Measurements from ENCODE around the gene NIPBL. TPM values are rescaled to one million over a fixed set of nuclear protein-coding genes. Genes with fewer than 3 reads are reported as not detected.

Gene NIPBL
- total and polyA plus RNA-seq, 10 of the 15 experiments (the other 5 are each of a cell fraction or from before 2014, with no cell fraction given) = 10.4 to 50.4 (median 20.2) TPM

DNA sequence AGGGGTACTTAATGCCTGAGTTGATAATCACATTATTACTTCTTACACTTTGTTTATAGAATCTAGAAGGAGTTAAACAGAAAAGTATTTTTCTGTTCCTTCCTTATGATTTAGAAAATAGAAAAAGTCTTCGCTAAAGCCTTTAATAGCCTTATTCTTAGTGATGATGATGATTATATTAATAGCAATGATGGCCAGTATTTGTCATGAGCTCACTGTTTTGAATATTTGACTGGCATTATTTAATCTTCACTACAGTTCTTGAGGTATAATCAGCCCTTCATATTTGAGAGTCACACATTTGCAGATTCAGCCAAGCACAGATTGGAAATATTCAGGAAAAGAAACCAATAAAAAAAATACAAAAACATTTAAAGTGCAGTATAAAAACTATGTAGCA is 23.3 kb downstream of the NIPBL start:
- H4K20me1 ChIP-seq (ENCODE audit: control insufficient read depth, insufficient read depth) = no peaks in the 10 kb centered on the region
- ChIA-PET POLR2A (no interaction called here), RAD21 (ENCODE audit: unreplicated experiment) (interaction anchor here (1.1 kb wide), 1 partner anchor 18 kb away, joined by 3 read pairs; no protein-coding TSS in a partner anchor), SMC1A (ENCODE audit: uncharacterized antibody, unreplicated experiment) (interaction anchor here (0.5 to 1.0 kb wide), 2 partner anchors 20 to 138 kb away, joined by 3 to 5 read pairs; no protein-coding TSS in a partner anchor), CTCF (no interaction called here)
- no peak overlapping the region for H3K4me3 ChIP-seq
- H3K9ac ChIP-seq (ENCODE audit: control insufficient read depth, insufficient read depth, low read length) = no peak overlapping the region
- peaks cover 12% of the 10 kb centered on the region for H3K9me3 ChIP-seq (replicated peaks; ENCODE audit: control insufficient read depth, insufficient read depth, low read length)
- intact Hi-C loops (cut with micrococcal nuclease; ENCODE audit: unreplicated experiment) (no loop called here), in situ Hi-C loops (cut with MboI) (no loop called here)
- no peak for DNase-seq (ENCODE audit: low read depth, low spot score)
- no peak for TF ChIP-seq LARP7 (IDR thresholded peaks at IDR 0.05)
- TF ChIP-seq RAD51 (IDR thresholded peaks at IDR 0.05) = no peak
- no peak for TF ChIP-seq FOXK2 (IDR thresholded peaks at IDR 0.05)
- no peak for TF ChIP-seq NR2C1 (IDR thresholded peaks at IDR 0.05)
- no peak for TF ChIP-seq MYB (IDR thresholded peaks at IDR 0.05; ENCODE audit: borderline replicate concordance, low read depth, low read length)
- TF ChIP-seq HDAC6 (IDR thresholded peaks at IDR 0.05; ENCODE audit: unreplicated experiment) = no peak
- TF ChIP-seq, protein P1, sequence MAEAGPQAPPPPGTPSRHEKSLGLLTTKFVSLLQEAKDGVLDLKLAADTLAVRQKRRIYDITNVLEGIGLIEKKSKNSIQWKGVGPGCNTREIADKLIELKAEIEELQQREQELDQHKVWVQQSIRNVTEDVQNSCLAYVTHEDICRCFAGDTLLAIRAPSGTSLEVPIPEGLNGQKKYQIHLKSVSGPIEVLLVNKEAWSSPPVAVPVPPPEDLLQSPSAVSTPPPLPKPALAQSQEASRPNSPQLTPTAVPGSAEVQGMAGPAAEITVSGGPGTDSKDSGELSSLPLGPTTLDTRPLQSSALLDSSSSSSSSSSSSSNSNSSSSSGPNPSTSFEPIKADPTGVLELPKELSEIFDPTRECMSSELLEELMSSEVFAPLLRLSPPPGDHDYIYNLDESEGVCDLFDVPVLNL (IDR thresholded peaks at IDR 0.05; ENCODE audit: low read depth, low read length) = no peak
- no peak for TF ChIP-seq TBL1XR1 (IDR thresholded peaks at IDR 0.05; ENCODE audit: low read depth, low read length)
- TF ChIP-seq, protein P2, sequence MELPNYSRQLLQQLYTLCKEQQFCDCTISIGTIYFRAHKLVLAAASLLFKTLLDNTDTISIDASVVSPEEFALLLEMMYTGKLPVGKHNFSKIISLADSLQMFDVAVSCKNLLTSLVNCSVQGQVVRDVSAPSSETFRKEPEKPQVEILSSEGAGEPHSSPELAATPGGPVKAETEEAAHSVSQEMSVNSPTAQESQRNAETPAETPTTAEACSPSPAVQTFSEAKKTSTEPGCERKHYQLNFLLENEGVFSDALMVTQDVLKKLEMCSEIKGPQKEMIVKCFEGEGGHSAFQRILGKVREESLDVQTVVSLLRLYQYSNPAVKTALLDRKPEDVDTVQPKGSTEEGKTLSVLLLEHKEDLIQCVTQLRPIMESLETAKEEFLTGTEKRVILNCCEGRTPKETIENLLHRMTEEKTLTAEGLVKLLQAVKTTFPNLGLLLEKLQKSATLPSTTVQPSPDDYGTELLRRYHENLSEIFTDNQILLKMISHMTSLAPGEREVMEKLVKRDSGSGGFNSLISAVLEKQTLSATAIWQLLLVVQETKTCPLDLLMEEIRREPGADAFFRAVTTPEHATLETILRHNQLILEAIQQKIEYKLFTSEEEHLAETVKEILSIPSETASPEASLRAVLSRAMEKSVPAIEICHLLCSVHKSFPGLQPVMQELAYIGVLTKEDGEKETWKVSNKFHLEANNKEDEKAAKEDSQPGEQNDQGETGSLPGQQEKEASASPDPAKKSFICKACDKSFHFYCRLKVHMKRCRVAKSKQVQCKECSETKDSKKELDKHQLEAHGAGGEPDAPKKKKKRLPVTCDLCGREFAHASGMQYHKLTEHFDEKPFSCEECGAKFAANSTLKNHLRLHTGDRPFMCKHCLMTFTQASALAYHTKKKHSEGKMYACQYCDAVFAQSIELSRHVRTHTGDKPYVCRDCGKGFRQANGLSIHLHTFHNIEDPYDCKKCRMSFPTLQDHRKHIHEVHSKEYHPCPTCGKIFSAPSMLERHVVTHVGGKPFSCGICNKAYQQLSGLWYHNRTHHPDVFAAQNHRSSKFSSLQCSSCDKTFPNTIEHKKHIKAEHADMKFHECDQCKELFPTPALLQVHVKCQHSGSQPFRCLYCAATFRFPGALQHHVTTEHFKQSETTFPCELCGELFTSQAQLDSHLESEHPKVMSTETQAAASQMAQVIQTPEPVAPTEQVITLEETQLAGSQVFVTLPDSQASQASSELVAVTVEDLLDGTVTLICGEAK (IDR thresholded peaks at IDR 0.05; ENCODE audit: borderline replicate concordance) = no peak
- TF ChIP-seq, protein P3, sequence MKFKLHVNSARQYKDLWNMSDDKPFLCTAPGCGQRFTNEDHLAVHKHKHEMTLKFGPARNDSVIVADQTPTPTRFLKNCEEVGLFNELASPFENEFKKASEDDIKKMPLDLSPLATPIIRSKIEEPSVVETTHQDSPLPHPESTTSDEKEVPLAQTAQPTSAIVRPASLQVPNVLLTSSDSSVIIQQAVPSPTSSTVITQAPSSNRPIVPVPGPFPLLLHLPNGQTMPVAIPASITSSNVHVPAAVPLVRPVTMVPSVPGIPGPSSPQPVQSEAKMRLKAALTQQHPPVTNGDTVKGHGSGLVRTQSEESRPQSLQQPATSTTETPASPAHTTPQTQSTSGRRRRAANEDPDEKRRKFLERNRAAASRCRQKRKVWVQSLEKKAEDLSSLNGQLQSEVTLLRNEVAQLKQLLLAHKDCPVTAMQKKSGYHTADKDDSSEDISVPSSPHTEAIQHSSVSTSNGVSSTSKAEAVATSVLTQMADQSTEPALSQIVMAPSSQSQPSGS (IDR thresholded peaks at IDR 0.05; ENCODE audit: low read length) = no peak
- TF ChIP-seq KAT2A (conservative IDR thresholded peaks at IDR 0.05; ENCODE audit: control insufficient read depth, low read depth, low read length) = no peak
- TF ChIP-seq ZNF207 (IDR thresholded peaks at IDR 0.05; ENCODE audit: borderline replicate concordance) = no peak
- H3K27ac ChIP-seq (ENCODE audit: control insufficient read depth, insufficient read depth) = no peak overlapping the region
- H3K4me1 ChIP-seq (ENCODE audit: control insufficient read depth, insufficient read depth, low read length) = no peaks in the 10 kb centered on the region
- H3K27me3 ChIP-seq (replicated peaks in 1 of 2; ENCODE audit: control insufficient read depth in 2 of 2, insufficient read depth in 2 of 2, low read length in 1 of 2) = no peaks in the 10 kb centered on the region
- 96% methylated on average over 1 of the region's 1 CpG for WGBS (ENCODE audit: insufficient coverage, insufficient replicate concordance, low lambda C conversion rate, missing lambda C conversion rate)
- H3K4me2 ChIP-seq (ENCODE audit: control insufficient read depth, insufficient read depth) = no peak overlapping the region
- no peak for FAIRE-seq
- no peaks in the 10 kb centered on the region; a peak in 1 of 4 replicates for H3K36me3 ChIP-seq (ENCODE audit: control insufficient read depth in 2 of 2, insufficient read depth in 2 of 2, low read length in 1 of 2)
- no peak overlapping the region for H2AFZ ChIP-seq (ENCODE audit: control insufficient read depth, low read depth, low read length)
- BruUV-seq (replicated peaks) = no TSS peak
- H3K79me2 ChIP-seq (ENCODE audit: control insufficient read depth, insufficient read depth, low read length) = peaks cover 93% of the 10 kb centered on the region
- no peak for ATAC-seq
